GM23338 (cell line): ENCODE data around the gene POLA1. TPM values are rescaled to one million over a fixed set of nuclear protein-coding genes. Genes with fewer than 3 reads are reported as not detected.
A peak's percentile ranks its signal among the peaks of the same experiment; 100 is the strongest.

Experiments
- ATAC-seq: fragments of 200-7000 bp; cut with Tn5 transposase; 3 replicates; pipeline ENCODE4 v1.9.1; 2020
- DNase-seq: peaks from one replicate; pipeline ENCODE4 v3.0.0-alpha.2; 2015; ENCODE audit warnings: low spot score
- H2AFZ ChIP-seq: fragments of 200-600 bp; sonication (generic); 2 replicates; pipeline ENCODE4 v1.8.0; 2016; ENCODE audit warnings: antibody characterized with exemption, mild to moderate bottlenecking, moderate library complexity
- H3F3A ChIP-seq: fragments of 200-600 bp; sonication (generic); replicated peaks from 2 replicates; pipeline ENCODE4 v1.8.0; 2017; ENCODE audit warnings: antibody characterized with exemption, mixed run types, low read depth
- H3K27ac ChIP-seq: fragments of 200-600 bp; sonication (generic); 2 replicates; pipeline ENCODE4 v1.6.1; 2016; ENCODE audit warnings: low read depth
- H3K27me3 ChIP-seq: fragments of 200-600 bp; sonication (generic); 2 replicates; pipeline ENCODE4 v1.8.0; 2016; ENCODE audit warnings: mild to moderate bottlenecking, mixed run types, moderate library complexity; ENCODE audit not compliant: insufficient read depth
- H3K36me3 ChIP-seq: fragments of 200-600 bp; sonication (generic); 2 replicates; pipeline ENCODE4 v1.8.0; 2016; ENCODE audit warnings: mild to moderate bottlenecking; ENCODE audit not compliant: insufficient read depth
- H3K4me1 ChIP-seq: fragments of 200-600 bp; sonication (generic); 2 replicates; pipeline ENCODE4 v1.8.0; 2016; ENCODE audit warnings: mild to moderate bottlenecking, moderate library complexity; ENCODE audit not compliant: insufficient read depth
- H3K4me2 ChIP-seq: fragments of 200-600 bp; sonication (generic); 2 replicates; pipeline ENCODE4 v1.7.1; 2017; ENCODE audit warnings: mixed run types
- H3K4me3 ChIP-seq: fragments of 200-600 bp; sonication (generic); 2 replicates; pipeline ENCODE4 v1.6.1; 2016; ENCODE audit warnings: mixed run types
- H3K79me2 ChIP-seq: fragments of 200-600 bp; sonication (generic); replicated peaks from 2 replicates; pipeline ENCODE4 v1.8.0; 2017; ENCODE audit warnings: mild to moderate bottlenecking; ENCODE audit not compliant: insufficient read depth
- H3K9me2 ChIP-seq: fragments of 200-600 bp; sonication (generic); 2 replicates; pipeline ENCODE4 v1.8.0; 2017; ENCODE audit not compliant: insufficient read depth
- H4K20me1 ChIP-seq: fragments of 200-600 bp; sonication (generic); replicated peaks from 2 replicates; pipeline ENCODE4 v1.8.0; 2017; ENCODE audit warnings: mild to moderate bottlenecking; ENCODE audit not compliant: insufficient read depth
- H3K27ac Mint-ChIP-seq: 2 replicates; pipeline ENCODE4 v1.8.0; 2020; ENCODE audit warnings: inconsistent platforms, mild to moderate bottlenecking, moderate library complexity, mixed read lengths
- H3K27me3 Mint-ChIP-seq: 3 replicates; pipeline ENCODE4 v1.8.0; 2022; ENCODE audit warnings: low read depth, mild to moderate bottlenecking, moderate library complexity, mixed read lengths, inconsistent platforms; ENCODE audit not compliant: insufficient read depth, poor library complexity
- H3K36me3 Mint-ChIP-seq: 3 replicates; pipeline ENCODE4 v1.8.0; 2021; ENCODE audit warnings: low read depth, mild to moderate bottlenecking, inconsistent platforms, moderate library complexity, mixed read lengths
- H3K4me1 Mint-ChIP-seq: 3 replicates; pipeline ENCODE4 v1.8.0; 2020; ENCODE audit warnings: mild to moderate bottlenecking, inconsistent platforms, mixed read lengths
- H3K4me3 Mint-ChIP-seq: 3 replicates; pipeline ENCODE4 v1.8.0; 2021; ENCODE audit warnings: moderate library complexity, mild to moderate bottlenecking, inconsistent platforms, mixed read lengths
- H3K9me3 Mint-ChIP-seq: 3 replicates; pipeline ENCODE4 v1.8.0; 2020; ENCODE audit warnings: moderate library complexity, mild to moderate bottlenecking, inconsistent platforms, mixed read lengths
- CREB1 ChIP-seq: fragments of 250-450 bp; sonication (Bioruptor Pico); IDR thresholded peaks from 2 replicates; pipeline ENCODE4 v1.5.0; 2020; ENCODE audit warnings: low read depth, mild to moderate bottlenecking, moderate library complexity
- ETS1 ChIP-seq: IDR thresholded peaks from 2 replicates; pipeline ENCODE4 v1.6.1; 2016; ENCODE audit warnings: antibody characterized with exemption
- EZH2 ChIP-seq: fragments of 200-600 bp; sonication (generic); IDR thresholded peaks from one replicate; pipeline ENCODE4 v1.8.0; 2017; ENCODE audit warnings: antibody characterized with exemption, mild to moderate bottlenecking, low read depth; ENCODE audit not compliant: unreplicated experiment
- EZH2phosphoT487 ChIP-seq: fragments of 200-600 bp; sonication (generic); IDR thresholded peaks from one replicate; pipeline ENCODE4 v1.8.1; 2018; ENCODE audit warnings: antibody characterized with exemption; ENCODE audit not compliant: unreplicated experiment
- JUNB ChIP-seq: IDR thresholded peaks from one replicate; pipeline ENCODE4 v1.6.1; 2016; ENCODE audit warnings: antibody characterized with exemption; ENCODE audit not compliant: unreplicated experiment
- NANOG ChIP-seq: IDR thresholded peaks from 2 replicates; pipeline ENCODE4 v1.6.1; 2016; ENCODE audit warnings: antibody characterized with exemption, borderline replicate concordance
- STAT1 ChIP-seq: IDR thresholded peaks from one replicate; pipeline ENCODE4 v1.6.1; 2016; ENCODE audit warnings: antibody characterized with exemption; ENCODE audit not compliant: unreplicated experiment
- ZNF114 ChIP-seq: fragments of 250-450 bp; sonication (Bioruptor Pico); IDR thresholded peaks from 2 replicates; pipeline ENCODE4 v1.5.0; 2020; ENCODE audit warnings: mild to moderate bottlenecking, moderate library complexity
- ZNF331 ChIP-seq: fragments of 250-450 bp; sonication (Bioruptor Pico); IDR thresholded peaks from 2 replicates; pipeline ENCODE4 v1.5.0; 2020; ENCODE audit warnings: low read depth, mild to moderate bottlenecking, moderate library complexity
- ZNF462 ChIP-seq: fragments of 250-450 bp; sonication (Bioruptor Pico); IDR thresholded peaks from 2 replicates; pipeline ENCODE4 v1.5.0; 2020; ENCODE audit warnings: mild to moderate bottlenecking, moderate library complexity
- polyA plus RNA-seq: library from polyadenylated mRNA; unstranded; fragments of >200 nt; fragmentation: Nextera tagmentation; extraction: Ambion mirVana; gene quantifications from 2 replicates; pipeline ENCODE4 v1.2.1, GENCODE V29; 2016
- total RNA-seq: library from RNA; depleted of rRNA; stranded (reverse); fragments of >200 nt; shearing (Covaris generic); gene quantifications from 2 replicates; pipeline ENCODE4 v1.2.3, GENCODE V29; 2014
- TF ChIP-seq, protein P1 (sequence below), 2 experiments: fragments of 200-600 bp in 1 of 2; sonication (generic) in 1 of 2; conservative IDR thresholded peaks; 2 replicates each; pipeline versions ENCODE4 v1.5.1 to v1.6.1; 2016 to 2017; ENCODE audit warnings: antibody characterized with exemption in 2 of 2, low read depth in 2 of 2, mild to moderate bottlenecking in 2 of 2, moderate library complexity in 1 of 2

Gene POLA1
- total and polyA plus RNA-seq, 2 experiments from 2014 or later, result 12.6 to 36.6 TPM

GRCh38 chrX:24990535-24990934 is 296.8 kb downstream of the POLA1 start:
- Mint-ChIP-seq H3K27me3 (peaks cover 6% of the 10 kb centered on the region), H3K27ac (no peak overlapping the region), H3K36me3 (no peaks in the 10 kb centered on the region), H3K4me3 (no peak overlapping the region), H3K4me1 (peaks cover 41% of the 10 kb centered on the region), H3K9me3 (no peaks in the 10 kb centered on the region)
- ATAC-seq (no peak), DNase-seq (peak; percentile 54)
- Histone ChIP-seq H3F3A (no peaks in the 10 kb centered on the region), H3K27me3 (no peaks in the 10 kb centered on the region), H4K20me1 (no peaks in the 10 kb centered on the region), H3K4me1 (peaks cover 28% of the 10 kb centered on the region), H2AFZ (no peak overlapping the region), H3K36me3 (no peaks in the 10 kb centered on the region), H3K4me3 (no peak overlapping the region), H3K9me2 (no peaks in the 10 kb centered on the region), H3K27ac (no peak overlapping the region), H3K79me2 (no peaks in the 10 kb centered on the region; the same call in 1 of the 2 replicates), H3K4me2 (no peak overlapping the region)
- no peak for TF ChIP-seq ZNF114 (CRISPR knock-in tag)
- TF ChIP-seq, protein P1, sequence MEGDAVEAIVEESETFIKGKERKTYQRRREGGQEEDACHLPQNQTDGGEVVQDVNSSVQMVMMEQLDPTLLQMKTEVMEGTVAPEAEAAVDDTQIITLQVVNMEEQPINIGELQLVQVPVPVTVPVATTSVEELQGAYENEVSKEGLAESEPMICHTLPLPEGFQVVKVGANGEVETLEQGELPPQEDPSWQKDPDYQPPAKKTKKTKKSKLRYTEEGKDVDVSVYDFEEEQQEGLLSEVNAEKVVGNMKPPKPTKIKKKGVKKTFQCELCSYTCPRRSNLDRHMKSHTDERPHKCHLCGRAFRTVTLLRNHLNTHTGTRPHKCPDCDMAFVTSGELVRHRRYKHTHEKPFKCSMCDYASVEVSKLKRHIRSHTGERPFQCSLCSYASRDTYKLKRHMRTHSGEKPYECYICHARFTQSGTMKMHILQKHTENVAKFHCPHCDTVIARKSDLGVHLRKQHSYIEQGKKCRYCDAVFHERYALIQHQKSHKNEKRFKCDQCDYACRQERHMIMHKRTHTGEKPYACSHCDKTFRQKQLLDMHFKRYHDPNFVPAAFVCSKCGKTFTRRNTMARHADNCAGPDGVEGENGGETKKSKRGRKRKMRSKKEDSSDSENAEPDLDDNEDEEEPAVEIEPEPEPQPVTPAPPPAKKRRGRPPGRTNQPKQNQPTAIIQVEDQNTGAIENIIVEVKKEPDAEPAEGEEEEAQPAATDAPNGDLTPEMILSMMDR (conservative IDR thresholded peaks at IDR 0.05; ENCODE audit: low read depth in 2 of 2), result peak; percentile 20 to 22; a peak in 1 of 4 replicates

DNA sequence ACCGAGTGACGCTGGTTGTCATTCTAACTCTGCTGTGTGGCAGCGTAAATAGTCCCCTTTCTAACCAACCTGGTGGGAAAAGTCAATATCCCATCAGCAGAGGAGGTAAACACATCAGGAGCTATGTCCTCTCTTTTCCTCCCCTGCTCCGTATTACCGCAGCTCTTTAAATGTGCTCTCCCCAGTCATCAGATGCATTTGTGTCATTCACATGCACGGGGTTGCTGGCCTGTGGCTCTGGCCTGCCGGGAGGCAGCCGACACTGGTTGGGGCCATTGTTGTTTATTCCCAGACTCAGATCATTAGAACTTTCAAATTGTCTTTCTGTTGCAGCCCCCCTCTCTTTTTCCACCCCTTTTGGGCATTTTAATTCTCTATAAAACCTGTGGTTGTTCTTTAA is 300.2 kb downstream of the POLA1 start:
- Histone ChIP-seq H3K4me1 (peaks cover 58% of the 10 kb centered on the region), H4K20me1 (no peaks in the 10 kb centered on the region), H3K4me3 (no peak overlapping the region), H3K79me2 (no peaks in the 10 kb centered on the region; the same call in 1 of the 2 replicates), H2AFZ (no peak overlapping the region), H3F3A (no peaks in the 10 kb centered on the region; the same call in 1 of the 2 replicates), H3K9me2 (no peaks in the 10 kb centered on the region), H3K4me2 (peak overlapping the region; percentile 57), H3K27me3 (peaks cover 16% of the 10 kb centered on the region), H3K36me3 (no peaks in the 10 kb centered on the region), H3K27ac (no peak overlapping the region)
- ATAC-seq (peak; percentile 57), DNase-seq (no peak)
- Mint-ChIP-seq H3K27ac (no peak overlapping the region), H3K36me3 (no peaks in the 10 kb centered on the region), H3K27me3 (peaks cover 6% of the 10 kb centered on the region), H3K4me3 (0 out of 3 replicates have a peak overlapping the region, but pooled peaks have one; percentile 2), H3K4me1 (peaks cover 55% of the 10 kb centered on the region), H3K9me3 (no peaks in the 10 kb centered on the region)
- TF ChIP-seq ETS1 (no peak), CREB1 (CRISPR knock-in tag) (no peak), STAT1 (no peak), EZH2 (no peak), EZH2phosphoT487 (no peak), ZNF462 (no peak), ZNF331 (CRISPR knock-in tag) (no peak), JUNB (no peak), NANOG (no peak)
- TF ChIP-seq, protein P1 (conservative IDR thresholded peaks at IDR 0.05; ENCODE audit: low read depth in 2 of 2), result no peak
